Mucosa of stomach (tissue), 1 donor: ENCODE measurements around the gene ZNF718.
"Not testable (repeated sequence)": the region's sequence is repeated elsewhere in the genome, so short reads cannot be mapped to it uniquely, and the experiment has no call there.

Experiments
- H3K27me3 ChIP-seq: one replicate; pipeline ENCODE4 v1.7.0; 2013; ENCODE audit warnings: mild to moderate bottlenecking, low read length; ENCODE audit not compliant: control insufficient read depth, insufficient read depth
- H3K36me3 ChIP-seq: one replicate; pipeline ENCODE4 v1.7.0; 2013; ENCODE audit warnings: low read length; ENCODE audit not compliant: control insufficient read depth, insufficient read depth
- H3K4me1 ChIP-seq: one replicate; pipeline ENCODE4 v1.7.0; 2013; ENCODE audit warnings: mild to moderate bottlenecking, low read length; ENCODE audit not compliant: control insufficient read depth, insufficient read depth
- H3K4me3 ChIP-seq: one replicate; pipeline ENCODE4 v1.7.0; 2013; ENCODE audit warnings: low read length
- H3K9ac ChIP-seq: one replicate; pipeline ENCODE4 v1.7.0; 2013; ENCODE audit warnings: mild to moderate bottlenecking, low read length, moderate library complexity
- H3K9me3 ChIP-seq: one replicate; pipeline ENCODE4 v1.7.0; 2013; ENCODE audit warnings: mild to moderate bottlenecking, low read length, moderate library complexity; ENCODE audit not compliant: control insufficient read depth
- donor health status: Pancreatic carcinoma.

ZNF718 gene

DNA sequence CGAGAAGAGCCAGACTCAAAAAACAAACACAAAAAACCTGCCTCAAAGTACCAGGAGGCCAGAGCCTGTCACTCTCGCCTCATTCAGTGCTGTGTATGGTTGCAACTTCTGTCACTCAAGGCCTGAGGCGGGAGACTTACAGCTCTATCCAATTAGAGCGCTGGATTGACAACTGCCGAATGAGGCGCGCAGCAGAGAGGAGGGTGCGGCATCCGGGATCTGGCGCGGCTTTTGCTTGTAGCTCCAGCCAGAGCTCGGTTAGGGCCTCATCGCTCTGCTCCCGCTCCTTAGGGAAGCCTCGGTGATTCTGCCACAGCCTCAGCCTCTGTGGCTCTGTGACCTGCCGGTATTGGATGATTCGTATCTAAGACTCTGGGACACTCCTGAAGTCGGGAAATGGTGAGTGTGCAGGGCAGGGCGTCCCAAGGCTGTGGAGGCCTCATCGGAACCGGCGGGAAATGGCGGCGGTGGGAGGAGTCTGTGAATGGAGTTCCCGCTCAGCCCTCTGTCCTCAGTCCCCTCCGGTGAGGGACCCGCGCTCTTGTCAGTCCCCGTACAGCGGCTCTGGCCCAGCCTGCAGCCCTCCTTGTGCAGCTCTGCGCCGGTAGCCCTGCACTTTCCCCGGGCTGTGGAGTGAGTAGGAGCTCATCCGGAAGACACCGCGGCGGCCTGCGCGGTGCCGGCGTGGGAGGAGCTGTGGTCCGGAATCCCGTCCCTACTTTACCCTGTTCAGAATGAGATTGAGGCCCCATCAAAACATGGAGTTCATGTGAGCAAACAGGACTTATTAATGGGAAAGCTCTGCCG is at the start of gene ZNF718:
ZNF718 (plus strand) TSS at position 227 of the 807 bp plus-strand sequence; CDS start at position 397, 170 bp downstream.
- peaks cover 15% of the 10 kb centered on the region for H3K9me3 ChIP-seq
- peaks cover 12% of the 10 kb centered on the region for H3K4me1 ChIP-seq
- peak within 1 kb of the TSS; percentile 75 for H3K9ac ChIP-seq
- peak within 1 kb of the TSS; percentile 43 for H3K4me3 ChIP-seq
- H3K27me3 ChIP-seq, result no peaks in the 10 kb centered on the region
- peaks cover 9% of the 10 kb centered on the region for H3K36me3 ChIP-seq

DNA sequence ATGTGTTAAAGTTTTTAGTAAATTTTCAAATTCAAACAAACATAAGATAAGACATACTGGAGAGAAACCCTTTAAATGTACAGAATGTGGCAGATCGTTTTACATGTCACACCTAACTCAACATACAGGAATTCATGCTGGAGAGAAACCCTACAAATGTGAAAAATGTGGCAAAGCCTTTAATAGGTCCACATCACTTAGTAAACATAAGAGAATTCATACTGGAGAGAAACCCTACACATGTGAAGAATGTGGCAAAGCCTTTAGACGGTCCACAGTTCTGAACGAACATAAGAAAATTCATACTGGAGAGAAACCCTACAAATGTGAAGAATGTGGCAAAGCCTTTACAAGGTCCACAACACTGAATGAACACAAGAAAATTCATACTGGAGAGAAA is 38.4 kb upstream of the ZNF718 start:
- H3K9me3 ChIP-seq, result peaks cover 28% of the 10 kb centered on the region
- no peaks in the 10 kb centered on the region for H3K4me1 ChIP-seq
- no peak overlapping the region for H3K9ac ChIP-seq
- H3K36me3 ChIP-seq, result no peaks in the 10 kb centered on the region
- no peaks in the 10 kb centered on the region for H3K27me3 ChIP-seq
- H3K4me3 ChIP-seq, result no peak overlapping the region

DNA sequence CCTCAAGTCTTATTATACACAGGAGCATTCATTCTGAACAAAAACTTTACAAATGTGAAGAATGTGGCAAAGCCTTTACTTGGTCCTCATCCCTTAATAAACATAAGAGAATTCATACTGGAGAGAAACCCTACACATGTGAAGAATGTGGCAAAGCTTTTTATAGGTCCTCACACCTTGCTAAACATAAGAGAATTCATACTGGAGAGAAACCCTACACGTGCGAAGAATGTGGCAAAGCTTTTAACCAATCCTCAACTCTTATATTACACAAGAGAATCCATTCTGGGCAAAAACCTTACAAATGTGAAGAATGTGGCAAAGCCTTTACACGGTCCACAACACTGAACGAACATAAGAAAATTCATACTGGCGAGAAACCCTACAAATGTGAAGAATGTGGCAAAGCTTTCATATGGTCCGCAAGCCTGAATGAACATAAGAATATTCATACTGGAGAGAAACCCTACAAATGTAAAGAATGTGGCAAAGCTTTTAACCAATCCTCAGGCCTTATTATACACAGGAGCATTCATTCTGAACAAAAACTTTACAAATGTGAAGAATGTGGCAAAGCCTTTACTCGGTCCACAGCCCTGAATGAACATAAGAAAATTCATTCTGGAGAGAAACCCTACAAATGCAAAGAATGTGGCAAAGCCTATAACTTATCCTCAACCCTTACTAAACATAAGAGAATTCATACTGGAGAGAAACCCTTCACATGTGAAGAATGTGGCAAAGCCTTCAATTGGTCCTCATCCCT is 37.6 kb upstream of the ZNF718 start:
- peaks cover 28% of the 10 kb centered on the region for H3K9me3 ChIP-seq
- not testable (repeated sequence) for H3K4me1 ChIP-seq, H3K36me3 ChIP-seq, H3K9ac ChIP-seq, H3K4me3 ChIP-seq, H3K27me3 ChIP-seq

DNA sequence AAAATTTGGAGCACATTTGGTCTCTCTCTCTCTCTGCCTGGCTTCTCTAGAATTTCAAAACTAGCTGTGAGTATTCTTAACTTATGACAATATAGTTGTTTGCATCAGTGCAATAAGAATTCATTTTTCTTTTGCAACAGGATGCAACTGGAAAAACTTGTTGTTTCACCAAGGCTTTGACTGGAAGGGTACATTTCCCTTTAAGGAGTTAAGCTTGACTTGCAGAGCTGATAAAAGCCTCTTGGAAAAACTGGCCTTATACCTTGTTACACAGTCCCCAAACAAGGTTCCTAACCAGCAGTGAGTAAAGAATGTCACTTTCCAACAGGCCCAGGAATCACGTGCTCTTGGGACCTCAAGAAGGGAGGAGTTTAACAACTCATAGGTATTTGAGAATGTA is 25.9 kb upstream of the ZNF718 start:
- no peak overlapping the region for H3K4me3 ChIP-seq
- no peaks in the 10 kb centered on the region for H3K27me3 ChIP-seq
- H3K4me1 ChIP-seq, result no peaks in the 10 kb centered on the region
- H3K9ac ChIP-seq, result no peak overlapping the region
- H3K9me3 ChIP-seq, result peaks cover 10% of the 10 kb centered on the region
- no peaks in the 10 kb centered on the region for H3K36me3 ChIP-seq

DNA sequence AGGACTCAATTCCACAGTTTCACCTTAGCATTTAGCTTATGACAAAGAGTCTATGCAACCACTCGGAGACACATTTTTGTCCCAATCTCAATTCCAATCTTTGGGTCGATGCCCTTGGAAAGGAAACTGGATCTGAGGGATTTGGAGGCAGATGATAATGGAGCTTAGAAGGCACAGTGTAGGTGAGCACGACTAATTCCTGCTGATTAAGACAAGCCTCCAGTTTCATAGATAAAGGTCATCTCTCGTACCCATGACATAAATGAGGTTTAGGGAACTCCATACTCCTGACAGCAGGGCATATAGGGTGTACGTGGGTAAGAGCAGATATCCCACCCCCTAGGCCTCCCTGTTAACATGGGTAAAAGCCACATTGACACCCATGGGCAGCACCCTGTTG is 24.4 kb upstream of the ZNF718 start:
- Histone ChIP-seq H3K27me3 (no peaks in the 10 kb centered on the region), H3K4me3 (no peak overlapping the region), H3K9ac (no peak overlapping the region), H3K36me3 (no peaks in the 10 kb centered on the region), H3K9me3 (peaks cover 10% of the 10 kb centered on the region), H3K4me1 (no peaks in the 10 kb centered on the region)

DNA sequence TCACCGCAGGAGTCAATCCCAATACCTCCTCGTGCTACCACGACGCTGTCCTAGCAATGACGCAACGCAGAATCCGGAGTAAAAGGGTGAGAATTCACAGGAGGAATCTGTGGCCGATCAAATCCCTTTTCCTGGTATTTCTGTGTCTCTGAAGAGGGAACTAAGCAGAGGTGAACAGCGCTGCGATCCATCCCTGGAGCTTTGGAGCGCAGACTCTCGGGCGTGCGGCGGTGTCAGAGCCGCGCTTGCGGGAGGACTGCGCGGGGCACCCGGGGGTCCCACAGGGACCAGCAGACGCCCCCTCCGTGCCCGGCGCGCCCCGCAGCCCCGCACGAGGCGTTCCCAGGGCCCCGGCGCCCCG is 17.2 kb upstream of the ZNF718 start:
- H3K4me3 ChIP-seq, result no peak overlapping the region
- H3K36me3 ChIP-seq, result no peaks in the 10 kb centered on the region
- H3K4me1 ChIP-seq, result no peaks in the 10 kb centered on the region
- peaks cover 39% of the 10 kb centered on the region for H3K27me3 ChIP-seq
- no peak overlapping the region for H3K9ac ChIP-seq
- H3K9me3 ChIP-seq, result no peaks in the 10 kb centered on the region

DNA sequence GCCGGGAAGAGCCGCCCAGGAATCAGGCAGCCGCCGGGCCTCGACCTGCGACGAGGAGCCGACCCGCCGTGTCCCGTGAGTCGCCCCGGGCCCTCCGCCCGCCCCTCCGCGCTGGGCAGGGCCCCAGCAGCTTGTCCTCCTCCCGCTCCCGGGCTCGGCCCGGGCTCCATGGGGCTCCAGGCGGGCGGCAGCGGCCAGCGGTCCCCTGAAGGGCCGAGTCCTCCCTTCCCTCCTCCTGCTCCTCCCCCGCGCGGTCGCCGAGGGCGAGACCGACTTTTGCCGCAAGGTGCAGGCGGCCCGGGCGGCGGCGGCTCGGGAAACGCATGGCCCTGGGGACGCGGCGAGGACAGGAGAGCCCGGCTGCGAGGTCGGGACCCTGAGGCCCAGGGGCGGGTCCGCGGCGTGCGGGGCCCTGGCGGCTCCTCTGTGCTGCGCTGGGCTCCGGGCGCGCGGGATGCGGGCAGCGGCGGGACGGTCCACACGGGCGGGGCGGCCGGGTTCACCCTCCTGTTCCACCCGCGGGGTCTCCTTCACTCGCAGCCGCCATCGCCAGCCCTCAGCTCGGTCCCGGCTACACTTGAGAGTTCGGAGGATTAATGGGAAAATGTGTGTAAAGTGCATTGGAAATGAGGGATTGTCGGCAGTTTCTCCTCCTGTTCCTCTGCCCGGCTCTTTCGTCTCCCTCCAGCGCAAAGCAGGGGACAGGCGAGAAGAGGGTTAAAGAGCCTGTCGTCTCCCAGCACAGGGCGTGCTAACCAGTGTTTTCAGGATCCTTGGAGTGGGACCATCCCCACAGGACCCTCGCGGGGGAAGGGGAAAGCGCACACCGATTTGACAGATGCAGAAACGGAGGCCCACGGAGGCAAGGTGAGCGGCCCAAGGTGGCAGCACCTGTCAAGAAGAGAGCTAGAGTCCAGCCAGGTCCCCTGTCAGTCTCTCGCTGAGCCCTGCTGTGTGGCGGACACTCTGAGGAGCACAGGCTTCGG is 16.6 kb upstream of the ZNF718 start:
- Histone ChIP-seq H3K9ac (no peak overlapping the region), H3K36me3 (no peaks in the 10 kb centered on the region), H3K4me1 (no peaks in the 10 kb centered on the region), H3K4me3 (no peak overlapping the region), H3K9me3 (no peaks in the 10 kb centered on the region), H3K27me3 (peaks cover 39% of the 10 kb centered on the region)

DNA sequence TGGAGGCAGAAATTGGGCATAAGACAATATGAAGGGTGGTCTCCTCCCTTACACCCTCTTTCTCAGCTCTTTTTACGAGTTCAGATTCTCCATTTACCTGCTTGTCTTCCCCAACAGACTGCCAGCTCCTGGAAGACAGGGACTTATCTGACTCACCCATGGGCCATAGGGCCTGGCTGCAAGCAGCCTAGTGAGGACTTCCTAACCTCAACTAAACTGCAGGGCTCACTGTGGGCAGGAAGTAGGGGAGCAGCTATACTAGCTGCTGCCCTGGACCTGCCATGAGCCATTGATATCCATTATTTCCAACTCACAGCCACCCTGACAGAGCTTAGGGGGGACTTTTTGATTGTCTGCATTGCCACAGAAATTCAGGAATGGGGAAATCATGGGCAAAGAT is 11.5 kb upstream of the ZNF718 start:
- no peaks in the 10 kb centered on the region for H3K4me1 ChIP-seq
- peaks cover 22% of the 10 kb centered on the region for H3K27me3 ChIP-seq
- H3K4me3 ChIP-seq, result no peak overlapping the region
- no peaks in the 10 kb centered on the region for H3K9me3 ChIP-seq
- no peak overlapping the region for H3K9ac ChIP-seq
- H3K36me3 ChIP-seq, result no peaks in the 10 kb centered on the region

DNA sequence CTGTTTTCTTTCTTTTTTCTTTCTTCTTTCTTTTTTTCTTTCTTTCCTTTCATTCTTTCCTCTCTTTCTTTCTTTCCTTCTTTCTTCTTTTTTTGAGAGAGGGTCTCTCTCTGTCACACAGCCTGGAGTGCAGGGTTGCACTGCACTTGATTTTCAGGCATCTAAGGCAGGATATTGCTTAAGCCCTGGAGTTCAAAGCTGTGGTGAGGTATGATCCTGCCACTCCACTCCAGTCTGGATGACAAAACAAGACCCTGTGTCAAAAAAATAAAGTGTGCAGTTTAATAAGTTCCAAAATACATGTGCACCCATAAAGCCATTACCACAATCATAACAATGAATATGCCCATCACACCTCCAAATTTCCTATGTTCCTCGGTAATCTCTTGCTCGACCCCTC is 10.6 kb upstream of the ZNF718 start:
- H3K4me3 ChIP-seq, result no peak overlapping the region
- no peaks in the 10 kb centered on the region for H3K4me1 ChIP-seq
- no peaks in the 10 kb centered on the region for H3K9me3 ChIP-seq
- H3K9ac ChIP-seq, result no peak overlapping the region
- no peaks in the 10 kb centered on the region for H3K36me3 ChIP-seq
- peaks cover 12% of the 10 kb centered on the region for H3K27me3 ChIP-seq

DNA sequence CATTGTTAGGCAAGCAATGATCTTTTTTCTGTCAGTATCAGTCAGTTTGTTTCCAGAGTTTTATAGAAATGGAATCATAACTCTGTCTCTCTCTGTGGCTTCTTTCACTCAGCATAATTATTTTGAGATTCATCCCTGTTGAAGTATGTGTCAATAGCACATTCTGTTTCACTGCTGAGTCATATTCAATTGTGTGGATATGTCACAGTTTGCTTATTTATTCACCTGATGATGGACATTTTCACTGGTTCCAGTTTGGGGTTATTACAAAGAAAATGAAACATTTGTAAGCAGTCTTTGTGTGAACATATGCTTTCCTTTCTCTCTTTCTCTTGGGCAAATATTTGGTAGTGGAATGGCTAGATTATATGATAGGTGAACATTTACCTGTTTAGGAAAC is 10.2 kb upstream of the ZNF718 start:
- Histone ChIP-seq H3K9ac (no peak overlapping the region), H3K36me3 (no peaks in the 10 kb centered on the region), H3K27me3 (peaks cover 8% of the 10 kb centered on the region), H3K4me1 (no peaks in the 10 kb centered on the region), H3K4me3 (no peak overlapping the region), H3K9me3 (no peaks in the 10 kb centered on the region)

DNA sequence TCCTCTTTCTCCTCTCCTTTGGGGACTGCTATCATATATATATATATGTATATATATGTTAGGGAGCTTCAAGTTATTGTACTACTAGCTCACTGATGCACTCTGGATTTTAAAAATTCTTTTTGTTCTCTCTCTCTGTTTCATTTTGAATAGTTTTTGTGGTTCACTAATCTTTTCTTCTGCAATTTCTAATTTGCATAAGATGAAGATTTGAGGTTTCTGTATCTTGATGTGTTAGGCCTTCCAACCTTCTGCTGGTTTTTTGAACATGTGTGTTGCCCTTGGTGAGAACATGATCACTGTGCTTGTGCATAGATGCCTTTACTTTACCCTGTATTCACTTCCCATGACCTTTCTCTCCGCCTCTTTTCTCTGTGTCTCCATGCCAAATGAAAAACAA is 7.8 kb upstream of the ZNF718 start:
- Histone ChIP-seq H3K4me1 (no peaks in the 10 kb centered on the region), H3K36me3 (no peaks in the 10 kb centered on the region), H3K27me3 (no peaks in the 10 kb centered on the region), H3K9me3 (no peaks in the 10 kb centered on the region), H3K9ac (no peak overlapping the region), H3K4me3 (no peak overlapping the region)
